Measurements from ENCODE around the gene BTN2A1.
A peak's percentile ranks its signal among the peaks of the same experiment; 100 is the strongest.
"Not testable (repeated sequence)": the region's sequence is repeated elsewhere in the genome, so short reads cannot be mapped to it uniquely, and the experiment has no call there.

The BTN2A1 gene

GRCh38 chr6:26457806-26458688 lies at the start of gene BTN2A1:
Gene BTN2A1, plus strand, starts transcription at chr6:26457955. Its CDS starts 682 bp downstream, at chr6:26458637.
- H3K36me3 ChIP-seq (ENCODE audit: control insufficient read depth in 2 of 2, insufficient read depth in 2 of 2, low read length in 2 of 2) = peaks cover 12 to 15% of the 10 kb centered on the region in 2 donors

GRCh38 chr6:26408828-26409730 lies 48.7 kb upstream of the BTN2A1 start:
- H3K9ac ChIP-seq (ENCODE audit: low read length in 2 of 2) = no peak overlapping the region
- H3K27ac ChIP-seq (ENCODE audit: low read length) = no peak overlapping the region
- no peaks in the 10 kb centered on the region for H3K9me3 ChIP-seq (ENCODE audit: control insufficient read depth in 2 of 2, low read length in 2 of 2)
- no peak overlapping the region for H3K4me3 ChIP-seq (ENCODE audit: low read length in 2 of 2)
- no peaks in the 10 kb centered on the region for H3K4me1 ChIP-seq (ENCODE audit: control insufficient read depth, insufficient read depth, low read length)
- H3K36me3 ChIP-seq (ENCODE audit: control insufficient read depth in 2 of 2, insufficient read depth in 2 of 2, low read length in 2 of 2) = peaks cover 16 to 18% of the 10 kb centered on the region in 2 donors
- no peaks in the 10 kb centered on the region for H3K27me3 ChIP-seq (ENCODE audit: control insufficient read depth in 1 of 2, insufficient read depth in 2 of 2, low read length in 2 of 2)

More at GRCh38 chr6:26457806-26458688, at the start of gene BTN2A1:
- Histone ChIP-seq H3K4me3 (ENCODE audit: low read length in 2 of 2) (peak within 1 kb of the TSS; percentile 90 to 94), H3K9ac (ENCODE audit: low read length in 2 of 2) (peak within 1 kb of the TSS; percentile 96 to 98), H3K27me3 (ENCODE audit: control insufficient read depth in 1 of 2, insufficient read depth in 2 of 2, low read length in 2 of 2) (no peaks in the 10 kb centered on the region), H3K4me1 (ENCODE audit: control insufficient read depth, insufficient read depth, low read length) (peaks cover 34% of the 10 kb centered on the region), H3K27ac (ENCODE audit: low read length) (peak within 1 kb of the TSS; percentile 92), H3K9me3 (ENCODE audit: control insufficient read depth in 2 of 2, low read length in 2 of 2) (no peaks in the 10 kb centered on the region)

GRCh38 chr6:26411751-26412150 lies 46.0 kb upstream of the BTN2A1 start:
- Histone ChIP-seq H3K9me3 (ENCODE audit: control insufficient read depth in 2 of 2, low read length in 2 of 2) (no peaks in the 10 kb centered on the region), H3K27ac (ENCODE audit: low read length) (no peak overlapping the region), H3K36me3 (ENCODE audit: control insufficient read depth in 2 of 2, insufficient read depth in 2 of 2, low read length in 2 of 2) (peaks cover 11 to 18% of the 10 kb centered on the region in 2 donors), H3K9ac (ENCODE audit: low read length in 2 of 2) (no peak overlapping the region), H3K27me3 (ENCODE audit: control insufficient read depth in 1 of 2, insufficient read depth in 2 of 2, low read length in 2 of 2) (no peaks in the 10 kb centered on the region), H3K4me1 (ENCODE audit: control insufficient read depth, insufficient read depth, low read length) (no peaks in the 10 kb centered on the region), H3K4me3 (ENCODE audit: low read length in 2 of 2) (no peak overlapping the region)

- Histone ChIP-seq H3K4me1 (ENCODE audit: control insufficient read depth, insufficient read depth, low read length) (no peaks in the 10 kb centered on the region), H3K4me3 (ENCODE audit: low read length in 2 of 2) (no peak overlapping the region), H3K27ac (ENCODE audit: low read length) (no peak overlapping the region), H3K9ac (ENCODE audit: low read length in 2 of 2) (no peak overlapping the region), H3K27me3 (ENCODE audit: control insufficient read depth in 1 of 2, insufficient read depth in 2 of 2, low read length in 2 of 2) (no peaks in the 10 kb centered on the region), H3K36me3 (ENCODE audit: control insufficient read depth in 2 of 2, insufficient read depth in 2 of 2, low read length in 2 of 2) (peaks cover 8 to 14% of the 10 kb centered on the region in 2 donors), H3K9me3 (ENCODE audit: control insufficient read depth in 2 of 2, low read length in 2 of 2) (no peaks in the 10 kb centered on the region)
Observed at GRCh38 chr6:26412228-26412627, 45.5 kb upstream of the BTN2A1 start.

GRCh38 chr6:26412954-26413353 lies 44.8 kb upstream of the BTN2A1 start:
- no peaks in the 10 kb centered on the region for H3K27me3 ChIP-seq (ENCODE audit: control insufficient read depth in 1 of 2, insufficient read depth in 2 of 2, low read length in 2 of 2)
- H3K9me3 ChIP-seq (ENCODE audit: control insufficient read depth in 2 of 2, low read length in 2 of 2) = no peaks in the 10 kb centered on the region
- H3K36me3 ChIP-seq (ENCODE audit: control insufficient read depth in 2 of 2, insufficient read depth in 2 of 2, low read length in 2 of 2) = peaks cover 8 to 13% of the 10 kb centered on the region in 2 donors
- no peak overlapping the region for H3K4me3 ChIP-seq (ENCODE audit: low read length in 2 of 2)
- no peak overlapping the region for H3K9ac ChIP-seq (ENCODE audit: low read length in 2 of 2)
- no peak overlapping the region for H3K27ac ChIP-seq (ENCODE audit: low read length)
- no peaks in the 10 kb centered on the region for H3K4me1 ChIP-seq (ENCODE audit: control insufficient read depth, insufficient read depth, low read length)

- Histone ChIP-seq H3K27me3 (ENCODE audit: control insufficient read depth in 1 of 2, insufficient read depth in 2 of 2, low read length in 2 of 2) (no peaks in the 10 kb centered on the region), H3K36me3 (ENCODE audit: control insufficient read depth in 2 of 2, insufficient read depth in 2 of 2, low read length in 2 of 2) (peaks cover 8 to 13% of the 10 kb centered on the region in 2 donors), H3K9me3 (ENCODE audit: control insufficient read depth in 2 of 2, low read length in 2 of 2) (no peaks in the 10 kb centered on the region), H3K9ac (ENCODE audit: low read length in 2 of 2) (no peak overlapping the region), H3K27ac (ENCODE audit: low read length) (no peak overlapping the region), H3K4me1 (ENCODE audit: control insufficient read depth, insufficient read depth, low read length) (no peaks in the 10 kb centered on the region), H3K4me3 (ENCODE audit: low read length in 2 of 2) (no peak overlapping the region)
Observed at GRCh38 chr6:26414281-26414680, 43.5 kb upstream of the BTN2A1 start.

GRCh38 chr6:26415036-26415614 lies 42.6 kb upstream of the BTN2A1 start:
- Histone ChIP-seq H3K4me3 (ENCODE audit: low read length in 2 of 2) (no peak overlapping the region), H3K27ac (ENCODE audit: low read length) (no peak overlapping the region), H3K9me3 (ENCODE audit: control insufficient read depth in 2 of 2, low read length in 2 of 2) (no peaks in the 10 kb centered on the region), H3K4me1 (ENCODE audit: control insufficient read depth, insufficient read depth, low read length) (no peaks in the 10 kb centered on the region), H3K9ac (ENCODE audit: low read length in 2 of 2) (no peak overlapping the region), H3K36me3 (ENCODE audit: control insufficient read depth in 2 of 2, insufficient read depth in 2 of 2, low read length in 2 of 2) (peaks cover 8 to 11% of the 10 kb centered on the region in 2 donors), H3K27me3 (ENCODE audit: control insufficient read depth in 1 of 2, insufficient read depth in 2 of 2, low read length in 2 of 2) (no peaks in the 10 kb centered on the region)

- no peaks in the 10 kb centered on the region for H3K9me3 ChIP-seq (ENCODE audit: control insufficient read depth in 2 of 2, low read length in 2 of 2)
- H3K36me3 ChIP-seq (ENCODE audit: control insufficient read depth in 2 of 2, insufficient read depth in 2 of 2, low read length in 2 of 2) = peaks cover 8 to 10% of the 10 kb centered on the region in 2 donors
Observed at GRCh38 chr6:26415791-26416190, 42.0 kb upstream of the BTN2A1 start.

GRCh38 chr6:26416288-26416687 lies 41.5 kb upstream of the BTN2A1 start:
- Histone ChIP-seq H3K36me3 (ENCODE audit: control insufficient read depth in 2 of 2, insufficient read depth in 2 of 2, low read length in 2 of 2) (peaks cover 6 to 10% of the 10 kb centered on the region in 2 donors), H3K4me3 (ENCODE audit: low read length in 2 of 2) (no peak overlapping the region), H3K27ac (ENCODE audit: low read length) (no peak overlapping the region), H3K4me1 (ENCODE audit: control insufficient read depth, insufficient read depth, low read length) (peaks cover 7% of the 10 kb centered on the region), H3K9me3 (ENCODE audit: control insufficient read depth in 2 of 2, low read length in 2 of 2) (no peaks in the 10 kb centered on the region), H3K9ac (ENCODE audit: low read length in 2 of 2) (no peak overlapping the region), H3K27me3 (ENCODE audit: control insufficient read depth in 1 of 2, insufficient read depth in 2 of 2, low read length in 2 of 2) (no peaks in the 10 kb centered on the region)

More at GRCh38 chr6:26415791-26416190, 42.0 kb upstream of the BTN2A1 start:
- H3K27me3 ChIP-seq (ENCODE audit: control insufficient read depth in 1 of 2, insufficient read depth in 2 of 2, low read length in 2 of 2) = no peaks in the 10 kb centered on the region
- H3K4me3 ChIP-seq (ENCODE audit: low read length in 2 of 2) = no peak overlapping the region
- H3K27ac ChIP-seq (ENCODE audit: low read length) = no peak overlapping the region
- H3K9ac ChIP-seq (ENCODE audit: low read length in 2 of 2) = no peak overlapping the region
- H3K4me1 ChIP-seq (ENCODE audit: control insufficient read depth, insufficient read depth, low read length) = peaks cover 4% of the 10 kb centered on the region

- not testable (repeated sequence) for H3K4me3 ChIP-seq (ENCODE audit: low read length in 2 of 2)
Observed at GRCh38 chr6:26418077-26418476, 39.7 kb upstream of the BTN2A1 start.

More at GRCh38 chr6:26418077-26418476, 39.7 kb upstream of the BTN2A1 start:
- not testable (repeated sequence) for H3K9ac ChIP-seq (ENCODE audit: low read length in 2 of 2); H3K9me3 ChIP-seq (ENCODE audit: control insufficient read depth in 2 of 2, low read length in 2 of 2); H3K27me3 ChIP-seq (ENCODE audit: control insufficient read depth in 1 of 2, insufficient read depth in 2 of 2, low read length in 2 of 2); H3K36me3 ChIP-seq (ENCODE audit: control insufficient read depth in 2 of 2, insufficient read depth in 2 of 2, low read length in 2 of 2); H3K27ac ChIP-seq (ENCODE audit: low read length)
- H3K4me1 ChIP-seq (ENCODE audit: control insufficient read depth, insufficient read depth, low read length) = peaks cover 12% of the 10 kb centered on the region

Data from stomach smooth muscle (tissue), 2 donors.